Measurements from ENCODE around the gene LSM14A.
"Not testable (repeated sequence)": the region's sequence is repeated elsewhere in the genome, so short reads cannot be mapped to it uniquely, and the experiment has no call there.

Gene LSM14A

DNA sequence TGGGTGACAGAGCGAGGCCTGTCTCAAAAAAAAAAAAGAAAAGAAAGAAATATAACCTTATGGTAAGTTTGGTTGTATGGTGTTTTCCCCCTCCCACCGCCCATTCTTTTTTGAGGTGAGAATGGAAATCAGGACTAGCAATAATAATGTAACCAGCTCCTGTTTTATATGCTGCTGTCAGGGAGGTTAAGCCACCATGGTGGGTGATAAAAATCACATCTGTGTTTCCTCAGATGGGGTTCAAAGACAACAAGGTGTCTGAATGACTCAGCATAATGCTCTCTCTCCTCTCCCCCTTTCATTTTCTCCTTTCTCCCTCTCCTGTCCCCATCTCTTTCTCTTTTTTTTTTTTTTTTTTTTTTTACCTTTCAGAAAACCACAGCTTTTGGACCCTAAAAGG is 53.7 kb downstream of the LSM14A start:
- in situ Hi-C loops (cut with MboI; ENCODE audit: low sequenced_read_pairs) = no loop called here

DNA sequence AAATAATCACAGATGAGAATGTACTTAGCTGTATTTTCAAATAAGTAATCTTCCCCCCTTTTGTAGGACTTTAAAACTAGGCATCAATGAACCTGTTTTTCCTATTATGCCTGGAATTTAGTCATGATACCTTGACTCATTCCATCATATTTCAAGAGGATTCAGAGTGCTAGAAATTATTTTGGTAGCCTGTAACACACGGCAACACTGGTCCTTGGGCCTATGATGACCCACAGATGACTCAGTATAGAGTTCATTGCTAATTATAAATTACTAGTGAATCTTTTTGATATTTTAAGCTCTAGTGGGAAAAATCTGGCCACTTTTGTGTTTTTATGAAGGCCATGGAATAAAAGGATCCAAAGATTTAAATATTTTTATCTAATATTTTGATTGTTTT is 56.0 kb downstream of the LSM14A start:
- in situ Hi-C loops (cut with MboI; ENCODE audit: low sequenced_read_pairs) = no loop called here

DNA sequence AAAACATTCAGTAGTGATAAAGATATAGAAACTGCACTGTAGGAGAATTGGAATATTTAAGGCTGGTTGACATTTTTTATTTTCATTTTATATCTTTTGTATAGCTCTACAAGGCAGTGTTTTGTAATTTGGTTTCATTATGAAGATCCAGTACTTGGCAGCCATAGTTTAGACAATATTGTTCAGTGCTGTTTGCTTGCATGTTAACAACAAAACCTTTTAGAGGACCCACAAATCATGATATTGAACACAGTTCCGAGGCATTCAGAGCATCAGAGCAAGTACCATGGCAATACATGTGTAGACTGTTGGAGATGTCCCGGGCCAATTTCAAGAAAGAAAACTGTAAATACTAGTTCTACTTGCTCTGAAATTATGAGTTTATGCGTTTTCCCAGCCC is 56.5 kb downstream of the LSM14A start:
- in situ Hi-C loops (cut with MboI; ENCODE audit: low sequenced_read_pairs) = no loop called here

DNA sequence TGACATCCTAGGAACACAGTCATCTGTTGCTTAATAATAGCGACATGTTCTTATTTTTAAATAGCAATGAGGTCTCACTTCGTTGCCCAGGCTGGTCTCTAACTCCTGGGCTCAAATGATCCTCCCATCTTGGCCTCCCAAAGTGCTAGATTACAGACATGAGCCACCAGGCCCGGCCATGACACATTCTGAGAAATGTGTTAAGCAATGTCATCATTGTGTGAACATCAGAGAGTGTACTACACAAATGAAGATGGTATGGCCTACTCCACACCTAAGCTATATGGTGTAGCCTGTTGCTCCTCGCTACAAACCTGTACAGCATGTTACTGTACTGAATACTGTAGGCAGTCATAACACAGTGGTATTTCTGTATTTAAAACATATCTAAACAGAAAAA is 57.4 kb downstream of the LSM14A start:
- in situ Hi-C loops (cut with MboI; ENCODE audit: low sequenced_read_pairs) = no loop called here

DNA sequence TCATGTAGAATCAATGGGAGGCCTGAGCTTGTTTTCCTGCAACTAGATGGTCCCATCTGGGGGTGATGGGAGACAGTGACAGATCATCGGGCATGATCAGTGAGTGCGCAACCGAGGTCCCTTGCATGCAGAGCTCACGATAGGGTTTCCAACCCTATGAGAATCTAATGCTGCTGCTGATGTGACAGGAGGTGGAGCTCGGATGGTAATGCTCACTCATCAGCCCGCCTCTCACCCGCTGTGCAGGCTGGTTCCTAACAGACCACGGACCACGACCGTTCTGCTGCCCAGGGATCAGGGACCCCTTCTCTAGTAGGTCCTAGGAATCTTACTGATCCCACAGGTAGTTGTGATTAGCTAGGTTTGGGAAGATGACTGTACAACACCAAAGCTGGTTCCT is 58.5 kb downstream of the LSM14A start:
- in situ Hi-C loops (cut with MboI; ENCODE audit: low sequenced_read_pairs) = no loop called here

DNA sequence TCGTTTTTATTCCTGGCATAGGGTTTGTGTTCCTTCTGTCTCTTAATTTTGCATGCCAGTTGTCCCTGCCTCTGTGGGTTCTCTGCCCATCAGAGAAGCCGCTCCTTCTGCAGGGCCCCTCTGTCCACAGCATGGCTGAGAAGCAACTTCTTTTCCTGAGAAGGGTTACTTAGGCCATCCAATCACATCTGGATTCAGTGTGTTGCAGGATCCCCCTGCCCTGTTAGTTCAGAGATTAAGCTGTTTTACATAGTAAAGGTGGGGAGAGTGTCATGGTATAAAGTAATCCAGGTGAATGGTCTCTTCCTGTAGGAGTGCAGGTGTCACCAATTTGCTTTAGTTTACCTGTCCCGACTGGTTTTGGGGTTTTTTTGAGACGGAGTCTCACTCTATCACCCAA is 59.1 kb downstream of the LSM14A start:
- in situ Hi-C loops (cut with MboI; ENCODE audit: low sequenced_read_pairs) = no loop called here

DNA sequence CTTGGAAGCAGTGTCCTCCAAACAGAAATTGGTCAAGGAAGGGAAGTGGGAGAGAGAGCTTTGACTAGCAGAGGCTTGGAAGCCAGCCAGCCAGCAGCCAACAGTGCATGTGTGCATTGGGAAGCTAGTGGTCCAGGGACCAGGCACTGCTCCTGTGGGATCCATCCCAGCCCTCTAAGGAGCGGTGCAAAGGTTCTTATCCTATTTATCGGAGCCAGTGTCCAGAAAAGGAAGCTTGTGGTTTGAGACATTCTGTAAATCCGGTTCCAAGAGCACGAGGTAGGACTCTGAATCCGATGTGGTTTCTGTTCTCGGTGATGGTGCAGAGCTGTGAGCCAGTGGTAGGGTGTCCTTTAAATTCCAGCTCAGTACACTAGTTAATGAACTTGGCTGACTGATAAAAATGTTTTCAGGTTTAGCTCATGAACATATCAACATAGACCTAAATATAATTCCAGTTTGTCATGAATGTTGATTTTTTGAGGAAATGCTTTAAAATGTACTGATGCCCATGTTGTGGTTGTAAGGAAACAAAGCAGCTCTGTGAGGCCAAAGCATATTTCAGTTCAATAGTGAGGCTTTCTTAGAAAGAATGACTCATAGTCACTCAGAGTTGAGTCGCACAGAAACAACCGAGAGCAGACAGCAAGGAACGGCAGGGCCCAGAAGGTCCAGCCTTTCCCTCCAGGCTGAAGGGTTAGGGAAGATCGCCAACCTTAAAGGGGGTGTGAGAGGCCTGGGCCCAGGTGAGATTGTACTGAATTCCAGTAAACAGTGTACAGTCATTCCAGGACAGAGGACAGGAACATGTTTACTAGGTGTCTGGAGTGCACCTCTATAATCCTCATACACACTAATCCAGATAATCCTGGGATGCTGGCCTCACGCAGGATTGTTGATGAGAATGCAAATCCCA is 60.5 kb downstream of the LSM14A start:
- in situ Hi-C loops (cut with MboI; ENCODE audit: low sequenced_read_pairs) = no loop called here

DNA sequence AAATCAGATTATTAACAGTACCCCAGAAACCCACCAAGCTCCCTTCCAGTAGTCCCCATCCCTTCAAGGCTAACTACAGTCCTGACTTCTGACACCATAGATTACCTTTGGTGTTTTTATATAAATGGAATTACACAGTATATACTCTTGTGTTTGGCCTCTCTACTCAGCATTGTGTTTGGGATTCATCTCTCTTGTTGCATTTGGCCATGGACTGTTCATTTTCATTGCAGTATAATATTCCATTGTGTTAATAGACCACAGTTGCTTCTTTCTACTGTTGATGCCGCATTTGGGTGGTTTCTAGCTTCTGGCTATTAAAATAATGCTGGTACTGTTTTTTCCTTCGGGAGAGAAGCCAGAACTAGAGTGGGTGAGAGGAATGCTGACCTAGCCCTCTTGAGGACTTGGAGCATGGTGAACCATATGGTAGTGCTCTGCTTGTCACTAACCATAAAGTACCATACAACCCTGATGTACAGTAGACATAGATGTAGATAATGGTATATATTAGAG is 63.2 kb downstream of the LSM14A start:
- in situ Hi-C loops (cut with MboI; ENCODE audit: low sequenced_read_pairs) = no loop called here

DNA sequence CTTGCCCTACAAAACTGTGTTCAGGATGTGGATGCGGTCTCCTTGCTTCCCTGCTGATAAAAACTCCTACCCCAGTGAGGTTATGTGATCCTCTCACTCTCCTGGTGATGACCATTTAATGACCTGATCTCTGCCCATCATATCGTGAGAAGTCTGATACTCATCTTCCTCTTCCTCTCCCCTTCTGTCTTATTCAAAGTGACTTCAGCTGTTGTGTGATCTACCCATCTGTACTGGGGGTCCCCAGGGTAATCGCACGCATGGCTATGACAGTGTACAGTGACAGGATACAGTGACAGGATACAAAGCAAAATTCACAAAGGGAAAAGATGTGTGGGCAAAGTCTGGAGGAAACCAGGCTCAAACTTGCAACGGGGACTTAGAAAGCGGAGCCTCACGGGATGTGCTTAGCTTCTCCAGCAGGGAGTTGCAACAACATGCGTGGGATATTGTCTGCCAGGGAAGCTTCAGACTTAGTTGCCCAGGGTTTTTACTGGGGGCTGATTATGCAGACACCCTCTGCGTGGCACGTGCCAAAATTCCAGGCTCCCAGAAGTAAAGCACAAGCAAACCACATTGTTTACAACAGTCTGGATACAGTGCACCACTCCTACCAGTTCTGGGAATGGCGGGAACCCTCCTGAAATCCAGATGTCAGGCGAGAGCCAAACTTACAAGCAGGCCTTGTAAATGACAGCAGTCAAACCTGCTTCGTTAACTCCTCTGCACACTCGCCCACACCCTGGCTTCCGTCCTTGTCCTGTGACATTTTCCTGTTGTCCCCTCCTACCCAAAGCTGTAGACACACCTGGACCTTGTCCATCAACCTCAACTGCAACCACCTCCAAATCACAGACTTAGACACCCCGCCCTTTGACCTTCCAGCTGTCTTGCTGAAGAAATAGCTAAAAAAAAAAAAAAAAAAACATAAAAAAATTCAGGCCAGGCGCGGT is 64.0 kb downstream of the LSM14A start:
- in situ Hi-C loops (cut with MboI; ENCODE audit: low sequenced_read_pairs) = no loop called here

DNA sequence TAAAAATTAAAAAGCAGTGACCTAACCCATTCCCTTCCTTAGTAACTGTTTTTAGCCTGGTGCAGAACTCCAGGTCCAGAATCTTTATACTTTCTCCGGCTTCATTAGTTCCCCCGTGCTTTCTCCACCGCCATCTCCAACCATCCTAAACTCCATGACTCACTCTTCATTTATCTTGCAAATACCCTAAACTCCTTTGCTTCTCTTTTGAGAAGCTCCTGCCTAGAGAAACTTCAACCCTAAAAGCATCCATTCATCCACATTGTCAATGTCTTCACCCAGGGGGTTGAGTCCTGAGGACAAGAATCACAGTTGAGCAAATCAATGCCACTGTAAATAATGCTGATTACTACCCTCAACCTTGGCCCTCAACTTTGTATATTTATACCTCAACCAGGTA is 65.0 kb downstream of the LSM14A start:
- in situ Hi-C loops (cut with MboI; ENCODE audit: low sequenced_read_pairs) = no loop called here

DNA sequence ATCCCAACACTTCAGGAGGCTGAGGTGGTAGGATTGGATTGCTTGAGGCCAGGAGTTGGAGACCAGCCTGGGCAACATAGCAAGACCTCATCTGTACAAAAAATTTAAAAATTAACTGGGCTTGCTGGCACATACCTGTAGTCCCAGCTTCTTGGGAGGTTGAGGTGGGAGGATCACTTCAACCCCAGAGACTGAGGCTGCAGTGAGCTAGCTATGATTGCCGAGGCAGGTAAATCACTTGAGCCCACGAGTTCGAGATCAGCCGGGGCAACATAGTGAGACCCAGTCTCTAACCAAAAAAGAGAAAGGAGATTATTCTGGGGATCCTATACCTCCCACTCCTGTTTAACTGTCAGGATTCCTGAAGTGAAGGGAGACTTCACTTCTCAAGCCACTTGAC is 65.6 kb downstream of the LSM14A start:
- in situ Hi-C loops (cut with MboI; ENCODE audit: low sequenced_read_pairs) = no loop called here

DNA sequence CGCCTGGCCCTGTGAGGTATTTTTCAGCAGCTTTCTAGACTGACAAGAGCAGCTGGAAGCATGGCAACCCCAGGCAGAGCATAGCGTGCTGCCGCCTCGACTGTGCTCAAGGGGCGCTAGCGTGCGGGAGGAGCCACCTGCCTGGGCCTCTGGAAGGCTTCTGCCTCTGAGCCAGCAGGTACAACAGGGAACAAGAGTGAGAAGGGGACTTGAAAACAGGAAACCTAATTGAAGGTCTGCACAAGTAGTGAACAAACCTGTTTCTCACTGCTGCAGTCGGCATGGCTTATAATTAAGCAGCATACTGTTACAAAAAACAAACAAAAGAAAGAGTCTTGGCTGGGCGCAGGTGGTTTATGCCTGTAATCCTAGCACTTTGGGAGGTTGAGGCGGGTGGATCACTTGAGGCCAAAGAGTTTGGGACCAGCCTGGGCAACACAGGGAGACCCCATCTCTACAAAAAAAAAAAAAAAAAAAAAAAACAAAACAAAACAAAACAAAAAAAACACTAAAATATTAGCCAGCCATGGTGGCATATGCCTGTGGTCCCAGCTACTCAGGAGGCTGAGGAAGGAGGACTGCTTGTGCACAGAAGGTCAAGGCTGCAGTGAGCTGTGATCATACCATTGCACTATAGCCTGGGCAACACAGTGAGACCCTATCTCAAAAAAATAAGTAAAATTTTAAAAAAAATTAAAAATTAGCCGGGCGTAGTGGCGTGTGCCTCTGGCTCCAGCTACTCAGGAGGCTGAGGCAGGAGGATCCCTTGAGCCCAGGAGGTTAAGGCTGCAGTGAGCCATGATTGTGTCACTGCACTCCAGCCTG is 69.4 kb downstream of the LSM14A start:
- in situ Hi-C loops (cut with MboI; ENCODE audit: low sequenced_read_pairs) = no loop called here

DNA sequence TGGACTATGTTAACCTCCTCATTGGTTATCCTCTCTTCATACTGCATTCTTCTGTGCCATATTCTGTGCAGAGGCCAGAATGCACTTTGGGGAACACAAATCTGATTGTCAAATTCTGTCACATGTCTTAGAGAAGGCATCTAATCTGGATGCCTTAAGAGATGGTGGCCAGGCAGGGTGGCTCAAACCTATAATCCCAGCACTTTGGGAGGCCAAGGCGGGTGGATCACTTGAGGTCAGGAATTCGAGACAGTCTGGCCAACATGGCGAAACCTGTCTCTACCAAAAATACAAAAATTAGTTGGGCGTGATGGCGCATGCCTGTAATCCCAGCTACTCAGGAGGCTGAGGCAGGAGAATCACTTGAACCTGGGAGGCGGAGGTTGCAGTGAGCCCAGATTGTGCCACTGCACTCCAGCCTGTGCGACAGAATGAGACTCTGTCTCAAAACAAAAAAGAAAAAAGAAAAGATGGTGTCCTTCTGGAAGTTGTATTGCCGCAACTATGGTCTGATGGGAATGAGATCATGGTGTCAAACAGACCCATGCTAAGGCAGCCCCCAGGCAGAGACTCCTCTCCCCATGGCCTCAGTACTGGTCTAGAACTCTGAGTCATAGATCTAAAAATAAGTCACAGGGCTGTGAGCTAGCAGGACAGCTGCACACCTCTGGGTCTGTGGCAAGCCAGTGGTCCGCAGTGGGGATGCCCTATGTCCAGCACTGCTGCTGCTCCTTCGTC is 71.0 kb downstream of the LSM14A start:
- in situ Hi-C loops (cut with MboI; ENCODE audit: low sequenced_read_pairs) = not testable (repeated sequence)

DNA sequence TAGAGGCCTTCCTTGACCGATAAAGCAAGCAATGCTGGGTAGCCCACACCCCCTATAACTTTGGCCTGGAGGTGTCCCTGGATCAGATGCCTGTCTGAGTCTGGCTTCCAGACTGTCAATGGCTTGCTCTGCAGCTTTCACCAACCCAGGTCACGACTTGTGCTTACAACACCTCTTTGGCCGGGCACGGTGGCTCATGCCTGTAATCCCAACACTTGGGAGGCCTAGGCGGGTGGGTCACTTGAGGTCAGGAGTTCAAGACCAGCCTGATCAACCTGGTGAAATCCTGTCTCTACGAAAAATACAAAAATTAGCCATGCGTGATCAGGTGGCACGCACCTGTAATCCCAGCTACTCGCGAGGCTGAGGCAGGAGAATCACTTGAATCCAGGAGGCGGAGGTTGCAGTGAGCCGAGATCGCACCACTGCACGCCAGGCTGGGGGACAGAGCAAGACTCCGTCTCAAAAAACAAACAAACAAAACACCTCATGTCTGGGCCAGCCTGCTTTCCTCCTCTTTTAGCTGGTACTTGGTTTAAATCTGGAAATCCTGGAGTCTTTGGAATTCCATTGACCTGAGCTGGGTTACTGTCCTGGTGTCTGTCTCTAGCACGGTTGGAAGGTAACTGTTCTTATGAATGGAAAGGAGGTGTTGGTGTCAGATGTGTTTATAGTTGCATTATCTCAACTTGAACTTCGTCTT is 71.7 kb downstream of the LSM14A start:
- in situ Hi-C loops (cut with MboI; ENCODE audit: low sequenced_read_pairs) = no loop called here

DNA sequence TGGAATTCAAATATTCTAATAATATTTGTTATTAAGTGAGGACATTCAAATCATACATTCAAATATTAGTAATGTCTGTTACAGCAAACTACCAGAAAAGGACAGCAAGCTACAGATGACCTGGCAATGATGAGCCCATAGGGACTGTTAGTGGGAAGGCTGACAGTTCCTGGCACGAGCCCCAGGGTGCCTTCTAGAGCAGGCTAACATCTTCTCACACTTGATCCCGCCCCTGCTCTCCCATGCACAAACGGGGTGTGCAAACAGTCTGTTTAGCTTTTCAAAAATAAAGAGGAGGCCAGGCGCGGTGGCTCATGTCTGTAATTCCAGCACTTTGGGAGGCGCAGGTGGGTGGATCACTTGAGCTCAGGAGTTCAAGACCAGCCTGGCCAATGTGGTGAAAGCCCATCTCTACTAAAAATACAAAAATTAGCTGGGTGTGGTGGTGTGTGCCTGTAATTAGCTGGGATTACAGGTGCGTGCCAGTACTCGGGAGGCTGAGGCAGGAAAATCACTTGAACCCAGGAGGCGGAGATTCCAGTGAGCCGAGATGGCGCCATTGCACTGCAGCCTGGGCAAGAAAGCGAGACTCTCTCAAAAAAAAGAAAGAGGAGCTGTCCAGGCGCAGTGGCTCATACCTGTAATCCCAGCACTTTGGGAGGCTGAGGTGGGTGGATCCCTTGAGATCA is 72.5 kb downstream of the LSM14A start:
- in situ Hi-C loops (cut with MboI; ENCODE audit: low sequenced_read_pairs) = no loop called here

DNA sequence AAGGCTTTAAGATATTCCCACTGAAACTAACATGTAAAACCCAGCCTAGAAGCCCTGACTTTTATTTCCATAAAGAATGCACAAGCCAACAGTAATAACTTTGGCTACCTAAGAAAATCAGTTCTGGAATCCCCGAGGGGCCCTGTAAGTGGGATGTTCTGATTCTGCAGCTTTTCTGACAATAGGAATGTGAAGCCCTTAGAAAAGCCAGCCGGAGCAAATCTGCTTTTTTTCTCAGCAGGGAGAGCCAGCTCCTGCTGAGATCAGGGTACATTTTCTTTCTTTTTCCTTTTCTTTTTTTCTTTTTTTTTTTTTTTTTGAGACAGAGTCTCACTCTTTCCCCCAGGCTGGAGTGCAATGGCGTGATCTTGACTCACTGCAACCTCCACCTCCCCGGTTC is 74.0 kb downstream of the LSM14A start:
- in situ Hi-C loops (cut with MboI; ENCODE audit: low sequenced_read_pairs) = no loop called here

DNA sequence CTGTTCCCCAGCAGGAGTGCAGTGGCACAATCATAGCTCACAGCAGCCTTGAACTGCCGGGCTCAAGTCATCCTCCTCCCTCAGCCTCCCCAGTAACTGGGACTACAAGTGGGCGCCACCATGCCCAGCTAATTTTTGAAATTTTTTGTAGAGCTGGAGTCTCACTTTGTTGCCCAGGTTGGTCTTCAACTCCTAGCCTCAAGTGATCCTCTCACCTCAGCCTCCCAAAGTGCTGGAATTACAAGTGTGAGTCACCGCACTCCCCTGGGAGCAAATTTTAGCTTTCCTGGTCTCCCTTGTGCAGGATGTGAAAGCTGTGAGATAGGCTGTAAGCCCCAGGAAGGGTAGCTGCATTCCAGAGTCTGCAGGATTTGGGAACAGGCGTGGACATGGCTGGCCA is 76.6 kb downstream of the LSM14A start:
- in situ Hi-C loops (cut with MboI; ENCODE audit: low sequenced_read_pairs) = no loop called here

DNA sequence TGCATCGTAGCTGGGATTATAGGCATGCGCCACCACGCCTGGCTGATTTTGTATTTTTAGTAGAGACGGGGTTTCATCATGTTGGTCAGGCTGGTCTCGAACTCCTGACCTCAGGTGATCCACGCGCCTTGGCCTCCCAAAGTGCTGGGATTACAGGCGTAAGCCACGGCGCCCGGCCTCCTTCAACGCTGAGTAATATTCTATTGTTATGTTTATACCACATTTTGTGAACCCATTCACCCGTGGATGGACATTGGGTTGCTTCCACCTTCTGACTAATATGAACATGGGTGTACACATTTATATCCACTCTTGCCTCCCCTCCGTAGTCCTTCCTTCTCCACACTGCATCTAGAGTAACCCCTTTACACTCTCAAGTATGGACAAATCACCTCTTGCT is 80.9 kb downstream of the LSM14A start:
- in situ Hi-C loops (cut with MboI; ENCODE audit: low sequenced_read_pairs) = not testable (repeated sequence)

DNA sequence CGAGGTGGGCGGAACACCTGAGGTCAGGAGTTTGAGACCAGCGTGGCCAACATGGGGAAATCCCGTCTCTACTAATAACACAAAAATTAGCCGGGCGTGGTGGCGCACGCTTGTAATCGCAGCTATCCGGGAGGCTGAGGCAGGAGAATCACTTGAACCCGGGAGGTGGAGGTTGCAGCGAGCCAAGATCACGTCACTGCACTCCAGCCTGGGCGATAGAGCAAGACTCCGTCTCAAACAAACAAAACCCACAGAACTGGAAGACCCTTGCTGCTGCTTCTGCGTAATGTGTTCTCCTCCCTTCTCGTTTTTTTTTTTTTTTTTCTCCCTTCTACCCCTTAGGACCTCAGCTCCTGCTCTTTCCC is 81.4 kb downstream of the LSM14A start:
- in situ Hi-C loops (cut with MboI; ENCODE audit: low sequenced_read_pairs) = not testable (repeated sequence)
